Measurements from ENCODE around the gene AGPAT3.
"Not testable (repeated sequence)": the region's sequence is repeated elsewhere in the genome, so short reads cannot be mapped to it uniquely, and the experiment has no call there.

The AGPAT3 gene

GRCh38 chr21:43834146-43834905, 30.7 kb upstream of the AGPAT3 start:
- DNase-seq (ENCODE audit: low read depth, low spot score): no peak

- DNase-seq (ENCODE audit: low read depth, low spot score): no peak
These were observed 30.0 kb upstream of the AGPAT3 start for GRCh38 chr21:43835050-43835449.

GRCh38 chr21:43835861-43836260, 29.2 kb upstream of the AGPAT3 start:
- no peak for DNase-seq (ENCODE audit: low read depth, low spot score)

DNA sequence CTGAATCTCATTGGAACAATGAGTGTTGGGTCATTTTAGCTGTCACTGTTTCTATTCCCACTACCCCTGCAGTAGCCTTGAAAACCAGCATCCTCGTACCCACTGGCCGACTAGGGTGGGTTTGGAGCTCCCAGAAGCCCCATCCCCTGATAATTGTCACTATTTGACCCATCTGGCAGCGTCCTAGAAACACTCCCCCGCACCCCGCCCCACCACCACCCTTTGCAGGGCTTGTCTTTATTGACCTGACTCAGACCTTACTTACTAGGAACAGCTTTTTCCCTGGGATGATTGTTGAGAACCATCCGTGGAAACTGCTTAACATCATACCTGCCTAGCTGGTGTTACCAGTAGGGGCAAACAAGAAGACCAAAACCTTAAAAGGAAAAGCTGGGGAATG, 28.4 kb upstream of the AGPAT3 start:
- DNase-seq (ENCODE audit: low read depth, low spot score): no peak

- DNase-seq (ENCODE audit: low read depth, low spot score): no peak
These were observed 24.8 kb upstream of the AGPAT3 start for GRCh38 chr21:43840259-43840658.

DNA sequence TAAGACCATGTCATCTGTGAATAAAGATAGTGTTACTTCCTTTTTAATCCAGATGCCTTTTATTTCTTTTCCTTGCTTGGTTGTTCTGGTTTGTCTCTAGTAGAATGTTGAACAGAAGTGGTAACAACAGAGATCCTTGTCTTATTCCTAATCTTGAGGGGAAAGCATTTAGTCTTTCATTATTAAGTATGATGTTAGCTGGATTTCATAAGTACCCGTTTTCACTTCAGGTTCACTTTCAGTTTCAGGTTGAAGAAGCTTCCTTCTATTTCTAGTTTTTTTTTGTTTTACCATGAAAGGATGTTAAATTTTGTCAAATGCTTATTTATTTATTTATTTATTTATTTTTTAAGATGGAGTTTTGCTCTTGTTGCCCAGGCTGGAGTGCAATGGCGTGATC, 22.3 kb upstream of the AGPAT3 start:
- no peak for DNase-seq (ENCODE audit: low read depth, low spot score)

GRCh38 chr21:43844906-43845305, 20.1 kb upstream of the AGPAT3 start:
- DNase-seq (ENCODE audit: low read depth, low spot score): not testable (repeated sequence)

GRCh38 chr21:43845386-43845785, 19.6 kb upstream of the AGPAT3 start:
- no peak for DNase-seq (ENCODE audit: low read depth, low spot score)

GRCh38 chr21:43846430-43846829, 18.6 kb upstream of the AGPAT3 start:
- DNase-seq (ENCODE audit: low read depth, low spot score): no peak

DNA sequence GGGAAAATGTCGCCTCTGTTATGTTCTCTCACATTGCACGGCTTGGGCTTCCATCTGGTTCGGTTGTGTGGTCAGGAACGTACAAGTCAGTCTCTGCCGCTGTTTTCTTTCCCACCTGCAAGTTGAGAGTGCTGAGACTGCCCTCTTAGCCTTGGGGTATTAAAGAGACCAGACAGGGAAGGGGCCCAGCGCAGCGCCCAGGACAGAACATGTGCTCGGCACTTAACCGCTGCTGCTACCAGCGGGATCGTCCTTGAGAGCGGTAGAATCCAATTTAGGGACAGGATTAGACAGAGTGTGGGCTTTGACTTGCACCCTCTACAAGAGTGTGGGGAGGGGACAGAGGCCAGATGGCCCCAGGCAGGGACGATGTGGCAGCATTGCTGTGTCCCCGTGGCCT, 17.7 kb upstream of the AGPAT3 start:
- DNase-seq (ENCODE audit: low read depth, low spot score): no peak

DNA sequence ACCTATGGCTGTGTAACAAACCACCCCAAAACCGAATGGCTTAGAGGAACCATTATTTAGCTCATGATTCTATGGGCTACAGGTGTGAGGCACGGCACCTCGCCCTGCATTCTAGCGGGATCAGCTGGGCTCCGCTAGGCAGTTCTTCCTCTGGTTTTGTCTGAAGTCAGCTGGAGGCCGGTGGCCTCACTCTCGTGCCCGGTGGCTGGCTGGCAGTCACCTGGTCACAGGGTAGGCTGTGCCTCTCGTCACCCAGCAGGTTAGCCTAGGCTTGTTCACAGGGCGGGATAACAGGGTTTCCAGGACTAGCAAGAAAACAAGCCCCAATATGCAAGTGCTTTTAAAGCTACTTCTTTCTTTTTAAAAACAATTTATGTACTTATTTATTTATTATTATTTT, 16.3 kb upstream of the AGPAT3 start:
- DNase-seq (ENCODE audit: low read depth, low spot score): no peak

GRCh38 chr21:43849532-43850299, 15.3 kb upstream of the AGPAT3 start:
- no peak for DNase-seq (ENCODE audit: low read depth, low spot score)

- no peak for DNase-seq (ENCODE audit: low read depth, low spot score)
These were observed 14.2 kb upstream of the AGPAT3 start for GRCh38 chr21:43850728-43851295.

DNA sequence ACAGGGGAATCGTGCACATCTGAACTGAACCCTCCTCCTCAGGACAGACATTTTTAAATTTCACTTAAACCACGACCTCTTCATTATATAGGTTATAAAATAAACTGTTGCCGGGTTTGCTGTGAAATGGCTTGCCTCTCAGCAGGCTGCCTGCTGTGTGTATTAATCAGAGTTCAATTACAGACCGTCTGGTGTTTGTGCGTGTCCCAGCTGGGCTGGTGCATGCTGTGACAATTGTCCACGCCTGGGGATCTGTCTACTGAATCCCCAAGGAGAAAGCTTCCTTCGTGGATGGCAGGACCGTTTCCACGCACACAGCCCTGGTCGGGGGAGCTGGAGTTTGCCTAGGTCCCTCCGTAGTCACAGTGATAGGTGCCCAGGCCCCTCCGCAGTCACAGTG, 13.4 kb upstream of the AGPAT3 start:
- no peak for DNase-seq (ENCODE audit: low read depth, low spot score)

DNA sequence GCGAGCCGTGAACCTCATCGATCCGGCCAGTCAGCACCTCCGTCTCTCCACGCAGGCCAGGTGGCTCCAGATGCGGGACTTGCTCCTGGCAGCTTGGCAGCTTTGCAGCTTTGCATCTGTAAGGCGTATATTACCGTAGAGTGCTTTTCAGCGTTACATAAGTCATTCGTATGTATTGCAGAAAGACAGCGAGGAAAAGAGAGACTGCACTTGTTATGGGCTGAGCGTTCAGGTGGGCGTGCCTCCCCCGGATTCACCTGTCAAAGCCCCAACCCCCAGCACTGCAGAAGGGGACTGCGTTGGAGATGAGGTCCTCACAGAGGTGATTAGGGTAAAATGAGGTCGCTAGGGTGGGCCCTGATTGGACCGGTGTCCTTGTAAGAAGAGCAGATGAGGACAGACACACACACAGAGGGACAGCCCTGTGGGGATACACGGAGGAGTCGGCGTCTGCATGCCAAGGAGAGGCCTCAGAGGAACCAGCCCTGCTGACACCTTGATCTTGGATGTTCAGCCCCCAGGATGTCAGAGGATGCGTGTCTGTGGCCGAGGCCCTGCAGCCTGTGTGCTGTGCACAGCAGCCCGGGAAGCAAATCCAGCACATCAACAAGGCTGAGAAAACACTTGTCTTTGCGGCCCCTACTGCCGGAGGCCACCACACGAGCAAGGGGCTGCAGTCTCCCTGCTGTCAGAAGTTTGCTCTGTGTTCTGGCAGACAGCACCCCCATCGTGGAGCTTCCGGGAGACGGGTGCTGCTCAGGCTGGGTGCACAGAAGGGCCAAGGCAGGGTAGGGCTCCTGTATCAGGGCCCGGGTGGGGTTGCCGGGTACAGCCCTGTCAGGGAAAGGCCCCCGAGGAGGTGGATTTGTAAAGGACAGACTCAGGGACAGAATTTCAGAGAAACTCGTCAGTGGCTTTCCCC, 10.9 kb upstream of the AGPAT3 start:
- DNase-seq (ENCODE audit: low read depth, low spot score): no peak

- no peak for DNase-seq (ENCODE audit: low read depth, low spot score)
These were observed 10.0 kb upstream of the AGPAT3 start for GRCh38 chr21:43854773-43855633.

DNA sequence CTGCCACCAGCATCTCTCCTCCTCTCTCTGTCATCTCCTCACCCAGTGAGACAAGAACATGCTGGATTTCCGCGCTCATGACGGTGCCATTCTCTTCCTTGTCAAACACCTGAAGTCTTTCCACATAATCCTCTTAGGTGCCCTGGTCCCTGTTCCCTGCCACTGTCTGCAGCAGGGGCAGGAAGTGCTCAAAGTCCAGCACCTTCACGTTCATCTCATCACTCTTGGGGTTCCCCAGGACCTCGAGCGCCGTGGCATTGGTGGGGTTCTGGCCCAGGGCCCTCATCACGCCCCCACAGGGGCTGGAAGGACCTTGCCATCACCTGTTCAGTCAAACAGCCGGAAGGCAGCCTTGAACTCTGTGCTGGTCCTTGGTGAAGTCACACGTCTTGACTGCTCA, 9.1 kb upstream of the AGPAT3 start:
- DNase-seq (ENCODE audit: low read depth, low spot score): no peak

GRCh38 chr21:43858806-43859648, 6.0 kb upstream of the AGPAT3 start:
- no peak for DNase-seq (ENCODE audit: low read depth, low spot score)

- DNase-seq (ENCODE audit: low read depth, low spot score): no peak
These were observed 5.2 kb upstream of the AGPAT3 start for GRCh38 chr21:43859747-43860214.

DNA sequence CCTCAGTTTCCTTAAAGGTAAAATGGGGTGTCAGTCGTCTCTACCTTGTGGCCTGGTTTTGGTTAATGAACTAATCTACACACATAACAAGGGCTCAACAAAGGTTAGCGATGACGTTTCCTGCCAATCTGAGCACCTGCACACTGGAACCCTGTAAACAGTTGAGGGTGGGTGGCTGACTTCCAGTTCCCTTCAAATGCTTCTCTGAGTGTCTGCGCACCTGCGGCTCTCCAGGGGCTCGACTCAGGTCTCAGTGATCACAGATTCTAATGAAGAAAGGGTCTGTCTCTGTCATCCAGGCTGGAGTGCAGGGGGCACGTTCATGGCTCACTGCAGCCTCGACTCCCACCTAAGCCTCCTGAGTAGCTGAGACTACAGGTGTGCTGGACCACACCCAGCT, 3.3 kb upstream of the AGPAT3 start:
- no peak for DNase-seq (ENCODE audit: low read depth, low spot score)

Data from activated CD4-positive, CD25-positive, alpha-beta regulatory T cell treated with anti-CD3 and anti-CD28 coated beads, Interleukin-2, amount 50 U/mL, for 16 hours (primary cell).